Testis (tissue), 2 donors: ENCODE measurements around the gene TMIGD3.

Source experiments
- POLR2A ChIP-seq: fragments of 450-650 bp; IDR thresholded peaks from one replicate; pipeline ENCODE4 v1.6.1; 2017; ENCODE audit warnings: antibody characterized with exemption, mild to moderate bottlenecking, moderate library complexity
- TF ChIP-seq, protein P1 (sequence below), 3 experiments: fragments of 450-650 bp in 2 of 3; fragments of 200-600 bp in 1 of 3; sonication (generic) in 1 of 3; IDR thresholded peaks; one replicate each; pipeline ENCODE4 v1.5.1; 2016 to 2019; ENCODE audit warnings: antibody characterized with exemption in 3 of 3, mild to moderate bottlenecking in 2 of 3, moderate library complexity in 1 of 3

- TF ChIP-seq, protein P1, sequence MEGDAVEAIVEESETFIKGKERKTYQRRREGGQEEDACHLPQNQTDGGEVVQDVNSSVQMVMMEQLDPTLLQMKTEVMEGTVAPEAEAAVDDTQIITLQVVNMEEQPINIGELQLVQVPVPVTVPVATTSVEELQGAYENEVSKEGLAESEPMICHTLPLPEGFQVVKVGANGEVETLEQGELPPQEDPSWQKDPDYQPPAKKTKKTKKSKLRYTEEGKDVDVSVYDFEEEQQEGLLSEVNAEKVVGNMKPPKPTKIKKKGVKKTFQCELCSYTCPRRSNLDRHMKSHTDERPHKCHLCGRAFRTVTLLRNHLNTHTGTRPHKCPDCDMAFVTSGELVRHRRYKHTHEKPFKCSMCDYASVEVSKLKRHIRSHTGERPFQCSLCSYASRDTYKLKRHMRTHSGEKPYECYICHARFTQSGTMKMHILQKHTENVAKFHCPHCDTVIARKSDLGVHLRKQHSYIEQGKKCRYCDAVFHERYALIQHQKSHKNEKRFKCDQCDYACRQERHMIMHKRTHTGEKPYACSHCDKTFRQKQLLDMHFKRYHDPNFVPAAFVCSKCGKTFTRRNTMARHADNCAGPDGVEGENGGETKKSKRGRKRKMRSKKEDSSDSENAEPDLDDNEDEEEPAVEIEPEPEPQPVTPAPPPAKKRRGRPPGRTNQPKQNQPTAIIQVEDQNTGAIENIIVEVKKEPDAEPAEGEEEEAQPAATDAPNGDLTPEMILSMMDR (IDR thresholded peaks at IDR 0.05) = no peak
- TF ChIP-seq POLR2A = no peak
Measured at GRCh38 chr1:111448918-111449702, 54.3 kb downstream of the TMIGD3 start, which contains the start of the genes ATP5PB and WDR77.
